T1000 (cell line): Measurements from ENCODE around the gene PTPRT.
"Not testable (repeated sequence)": the region's sequence is repeated elsewhere in the genome, so short reads cannot be mapped to it uniquely, and the experiment has no call there.

ENCODE experiments used
- DNase-seq: peaks from one replicate; lab custom pipeline; 2025; ENCODE audit warnings: mixed read lengths; lab: John Stamatoyannopoulos, UW

Gene PTPRT

DNA sequence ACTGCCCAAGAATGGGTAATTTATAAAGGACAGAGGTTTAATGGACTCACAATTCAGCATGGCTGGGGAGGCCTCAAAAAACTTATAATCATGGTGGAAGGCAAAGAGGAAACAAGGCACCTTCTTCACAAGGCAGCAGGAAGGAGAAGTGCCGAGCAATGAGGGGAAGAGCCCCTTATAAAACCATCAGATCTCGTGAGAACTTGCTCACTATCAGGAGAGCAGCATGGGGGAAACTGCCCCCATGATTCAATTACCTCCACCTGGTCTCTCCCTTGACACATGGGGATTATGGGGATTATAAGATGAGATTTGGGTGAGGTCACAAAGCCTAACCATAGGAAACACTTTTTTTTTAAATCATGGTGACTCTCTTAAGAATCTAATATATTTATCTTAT, 278.9 kb downstream of the PTPRT start:
- not testable (repeated sequence) for DNase-seq

- DNase-seq = no peak
Observed at GRCh38 chr20:42907730-42908129, 282.0 kb downstream of the PTPRT start.

- DNase-seq = no peak
Observed at GRCh38 chr20:42906120-42906519, 283.6 kb downstream of the PTPRT start.

DNA sequence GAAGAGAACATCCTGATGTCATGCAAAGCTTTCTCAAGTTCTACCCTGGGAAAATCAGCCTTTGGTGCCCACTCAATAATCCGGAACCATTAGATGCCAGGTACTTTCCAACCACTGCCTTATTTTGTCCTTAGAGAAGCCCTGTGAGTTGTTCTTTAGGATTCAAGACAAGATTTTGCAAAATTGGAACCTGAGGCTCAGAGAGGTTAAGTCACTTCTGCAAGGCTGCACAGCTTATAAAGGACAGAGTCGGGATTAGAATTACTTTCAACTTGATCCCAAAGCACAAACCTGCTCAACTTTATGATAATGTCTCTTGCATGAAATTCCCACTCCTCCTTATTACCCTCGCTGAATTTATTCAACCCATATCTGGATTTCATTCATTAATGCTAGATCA, 287.2 kb downstream of the PTPRT start:
- no peak for DNase-seq

DNA sequence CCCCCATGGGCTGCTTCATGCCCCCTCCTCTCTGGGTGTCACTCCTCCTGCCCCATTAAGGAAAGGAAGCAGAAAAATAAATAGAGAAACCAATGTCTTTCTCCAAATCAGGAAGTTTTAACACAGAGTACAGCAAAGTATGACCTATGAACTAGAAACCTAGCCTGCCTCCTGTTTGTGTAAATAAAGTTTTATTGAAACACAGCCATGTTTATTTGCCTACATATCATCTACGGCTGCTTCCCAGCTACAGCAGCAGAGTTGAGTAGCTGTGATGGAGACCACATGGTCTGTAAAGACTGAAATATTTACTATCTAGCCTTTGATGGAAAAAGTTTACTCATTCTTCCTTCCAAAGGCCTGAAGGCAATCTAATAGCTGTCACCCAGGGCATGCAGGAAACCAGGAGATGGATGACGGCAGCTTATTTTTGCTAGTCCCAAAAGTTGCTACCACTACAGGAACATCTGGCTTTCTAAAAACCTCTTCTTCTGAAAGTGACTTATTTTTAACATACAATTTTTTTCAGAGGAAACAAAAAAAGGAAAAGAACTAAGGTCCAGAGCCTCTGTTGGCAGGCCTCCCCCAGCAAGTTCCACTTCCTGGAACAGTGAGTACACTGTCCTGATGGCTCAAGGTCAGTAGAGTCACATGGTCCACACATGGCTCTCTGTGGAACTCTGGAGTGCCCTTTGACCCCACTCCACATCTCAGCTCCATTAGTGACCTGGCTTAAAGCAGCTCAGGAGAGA, 287.8 kb downstream of the PTPRT start:
- no peak for DNase-seq

GRCh38 chr20:42900764-42901163, 288.9 kb downstream of the PTPRT start:
- DNase-seq = not testable (repeated sequence)

- DNase-seq = no peak
Observed at GRCh38 chr20:42895020-42895419, 294.7 kb downstream of the PTPRT start.

- DNase-seq = no peak
Observed at GRCh38 chr20:42894483-42894882, 295.2 kb downstream of the PTPRT start.

GRCh38 chr20:42889517-42889916, 300.2 kb downstream of the PTPRT start:
- DNase-seq = no peak

DNA sequence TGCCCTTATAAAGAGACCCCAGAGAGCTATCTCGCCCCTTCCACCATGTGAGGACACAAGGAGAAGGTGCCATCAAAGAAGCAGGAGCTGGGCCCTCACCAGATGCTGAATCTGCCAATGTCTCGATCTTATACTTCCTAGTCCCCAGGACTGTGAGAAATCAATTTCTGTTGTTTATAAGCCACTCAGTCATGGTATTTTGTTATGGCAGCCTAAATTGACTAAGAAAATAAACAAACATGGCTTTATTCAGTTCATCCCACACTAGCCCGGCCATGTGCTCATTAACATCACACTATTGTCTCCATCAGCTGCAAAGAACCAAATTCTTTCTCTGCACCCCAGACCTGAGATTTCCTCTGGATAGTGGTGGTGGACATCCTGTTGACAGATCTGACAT, 302.4 kb downstream of the PTPRT start:
- DNase-seq = no peak

- no peak for DNase-seq
Observed at GRCh38 chr20:42886801-42887200, 302.9 kb downstream of the PTPRT start.

- DNase-seq = no peak
Observed at GRCh38 chr20:42886046-42886445, 303.7 kb downstream of the PTPRT start.

DNA sequence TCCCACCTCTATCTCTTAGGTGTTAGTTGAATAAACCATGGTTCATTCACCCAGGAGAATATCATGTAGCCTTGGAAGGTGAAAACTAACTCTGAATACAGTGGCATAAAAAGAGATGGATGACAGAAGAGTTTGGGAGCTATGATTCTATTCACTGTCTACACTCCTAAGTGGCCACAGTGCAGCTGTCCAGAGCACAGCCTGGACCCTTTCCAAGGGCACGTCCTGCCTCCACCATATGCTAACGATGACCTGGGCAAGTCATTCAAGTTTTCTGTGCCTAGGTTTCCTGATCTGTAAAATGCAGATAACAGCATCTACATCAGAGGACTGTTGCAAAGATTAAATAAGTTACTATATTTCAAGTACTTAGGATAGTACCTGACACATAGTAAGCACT, 314.1 kb downstream of the PTPRT start:
- DNase-seq = no peak

DNA sequence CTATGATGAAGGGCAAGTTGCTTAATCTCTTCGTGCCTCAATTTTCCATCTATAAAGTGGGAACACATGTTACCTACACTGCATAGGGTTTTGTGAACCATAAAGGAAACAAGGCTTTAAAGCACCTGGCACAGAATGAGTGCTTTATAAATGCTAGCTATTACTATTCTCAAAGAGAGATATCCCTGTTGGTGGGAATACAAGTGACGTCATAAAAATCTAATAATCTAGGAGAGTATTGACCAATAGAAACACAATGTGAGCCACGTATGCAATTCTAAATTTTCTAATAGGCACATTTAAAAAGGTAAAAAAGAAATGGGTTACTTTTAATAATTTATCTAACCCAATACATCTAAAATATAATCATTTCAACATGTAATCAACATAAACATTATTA, 316.4 kb downstream of the PTPRT start:
- DNase-seq = no peak

DNA sequence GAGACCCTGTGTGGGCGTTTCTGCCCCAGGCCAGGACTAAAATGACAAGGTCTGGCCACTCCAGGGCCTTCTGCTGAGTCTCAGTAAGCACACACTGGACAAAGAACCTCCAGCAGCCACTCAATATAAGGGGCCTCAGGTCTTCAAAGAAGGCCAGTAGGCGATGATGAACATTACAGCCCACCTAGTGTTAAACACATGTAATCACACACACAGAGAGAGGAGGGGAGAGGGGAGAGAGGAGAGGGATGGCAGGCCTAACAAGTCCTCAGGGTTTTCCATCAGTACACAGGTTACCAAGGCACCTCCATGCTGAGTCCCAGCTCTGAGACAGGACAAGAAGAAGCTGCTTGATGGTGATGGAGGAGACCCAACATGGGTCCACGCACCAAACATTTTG, 325.6 kb downstream of the PTPRT start:
- DNase-seq = no peak

GRCh38 chr20:42862446-42862845, 327.3 kb downstream of the PTPRT start:
- no peak for DNase-seq

GRCh38 chr20:42857446-42857845, 332.3 kb downstream of the PTPRT start:
- no peak for DNase-seq

- no peak for DNase-seq
Observed at GRCh38 chr20:42855896-42856295, 333.8 kb downstream of the PTPRT start.

DNA sequence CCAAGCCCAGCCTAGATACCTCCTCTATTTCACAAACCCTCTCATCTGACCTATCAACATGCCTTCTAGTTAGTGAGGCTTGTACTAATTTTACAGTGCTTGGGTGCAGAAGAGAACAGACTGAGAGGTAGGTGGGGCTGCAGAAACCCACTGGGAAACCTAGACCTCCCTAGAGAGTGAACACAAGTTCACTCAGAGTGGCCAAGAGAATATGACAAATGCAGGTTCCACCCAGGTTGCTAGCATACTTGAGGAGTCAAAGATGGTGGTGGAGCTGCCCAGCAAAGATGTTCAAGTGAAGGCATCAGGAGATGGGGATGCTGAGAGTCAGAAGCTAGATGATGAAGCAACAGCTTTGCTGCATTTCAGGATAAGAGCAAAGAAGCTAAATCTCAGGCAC, 337.0 kb downstream of the PTPRT start:
- DNase-seq = no peak

GRCh38 chr20:42846784-42847490, 342.8 kb downstream of the PTPRT start:
- DNase-seq = no peak

GRCh38 chr20:42844751-42845150, 345.0 kb downstream of the PTPRT start:
- DNase-seq = no peak

- DNase-seq = no peak
Observed at GRCh38 chr20:42837456-42837855, 352.2 kb downstream of the PTPRT start.

- DNase-seq = no peak
Observed at GRCh38 chr20:42836339-42836738, 353.4 kb downstream of the PTPRT start.

DNA sequence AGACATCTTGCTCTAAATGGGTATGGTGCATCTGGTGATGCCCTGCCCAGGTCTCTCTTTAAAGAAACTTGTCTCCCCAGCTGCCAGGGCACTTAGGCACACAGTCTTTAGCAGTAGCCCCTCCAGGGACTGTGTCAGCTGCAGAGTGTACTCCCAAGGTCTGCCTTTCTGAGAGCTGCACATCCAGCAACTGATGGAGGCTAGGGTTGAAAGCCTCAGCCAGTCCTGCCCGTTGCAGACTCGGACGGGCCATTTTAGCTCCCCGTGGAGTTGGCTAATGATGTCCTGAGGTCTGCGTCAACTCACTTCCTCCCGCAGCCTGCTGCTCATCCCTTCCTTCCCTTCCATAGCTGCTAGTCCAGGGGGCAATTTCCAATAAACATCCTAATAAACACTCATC, 381.8 kb downstream of the PTPRT start:
- DNase-seq = no peak
